SK-N-SH treated with all-trans-retinoic acid at 6 μM for 48 hours (cell line): ENCODE measurements around the gene ABCF2.

ENCODE experiments used
- ARNTL ChIP-seq: fragments of 450-650 bp; formaldehyde crosslinking; IDR thresholded peaks from 2 replicates; pipeline ENCODE4 v1.5.0; 2020; ENCODE audit warnings: low read depth, mild to moderate bottlenecking, moderate library complexity, borderline replicate concordance
- BACH2 ChIP-seq: fragments of 250-450 bp; sonication (Bioruptor Pico); IDR thresholded peaks from 2 replicates; pipeline ENCODE4 v1.9.0; 2021; ENCODE audit warnings: mild to moderate bottlenecking, borderline replicate concordance
- CREB5 ChIP-seq: fragments of 250-450 bp; sonication (Bioruptor Pico); IDR thresholded peaks from 2 replicates; pipeline ENCODE4 v1.5.1; 2020; ENCODE audit warnings: low read depth, mild to moderate bottlenecking, moderate library complexity
- ISL1 ChIP-seq: fragments of 250-450 bp; sonication (Bioruptor Pico); IDR thresholded peaks from 2 replicates; pipeline ENCODE4 v2.1.2; 2022; ENCODE audit warnings: mild to moderate bottlenecking, moderate library complexity
- POU6F1 ChIP-seq: fragments of 250-450 bp; sonication (Bioruptor Pico); IDR thresholded peaks from 2 replicates; pipeline ENCODE4 v1.8.0; 2021; ENCODE audit warnings: low read depth, mild to moderate bottlenecking, moderate library complexity, borderline replicate concordance
- PPARA ChIP-seq: fragments of 250-450 bp; sonication (Bioruptor Pico); IDR thresholded peaks from 2 replicates; pipeline ENCODE4 v1.5.0; 2020; ENCODE audit warnings: mild to moderate bottlenecking, borderline replicate concordance
- SNAI2 ChIP-seq: fragments of 250-450 bp; sonication (Bioruptor Pico); IDR thresholded peaks from 2 replicates; pipeline ENCODE4 v1.5.0; 2020; ENCODE audit warnings: mild to moderate bottlenecking, moderate library complexity

DNA sequence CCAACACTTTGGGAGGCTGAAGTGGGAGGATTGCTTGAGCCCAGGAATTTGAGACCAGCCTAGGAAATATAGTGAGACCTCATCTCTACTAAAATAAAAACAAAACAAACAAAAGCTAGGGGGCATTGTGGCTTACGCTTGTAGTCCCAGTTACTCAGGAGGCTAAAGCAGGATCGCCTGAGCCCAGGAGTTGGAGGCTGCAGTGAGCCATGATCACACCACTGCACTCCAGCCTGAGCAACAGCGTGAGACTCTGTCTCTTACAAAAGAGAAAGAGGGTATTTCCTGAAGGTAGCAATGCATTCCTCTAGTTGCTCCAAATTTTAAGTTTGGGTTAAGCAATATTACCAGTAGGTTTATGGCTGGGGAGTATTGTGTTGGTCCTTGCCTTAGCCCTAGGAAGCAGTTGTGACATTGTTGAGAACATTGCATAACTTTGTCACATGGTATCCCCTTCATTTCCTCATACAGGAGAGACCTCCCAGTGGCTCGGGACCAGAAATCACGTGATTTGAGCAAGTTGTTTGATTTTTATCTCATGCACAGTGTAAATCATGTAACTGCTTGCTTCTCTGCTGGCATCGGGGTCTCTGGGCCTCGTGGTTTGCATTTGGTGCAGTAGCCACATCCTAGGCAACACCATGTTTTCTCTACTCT, 44.8 kb upstream of the ABCF2 start:
- TF ChIP-seq PPARA (CRISPR knock-in tag) (no peak), BACH2 (CRISPR knock-in tag) (no peak), ARNTL (CRISPR knock-in tag) (no peak), SNAI2 (no peak), ISL1 (no peak), CREB5 (CRISPR knock-in tag) (no peak), POU6F1 (no peak)
